ENCODE data around the gene DSCAML1. TPM values are rescaled to one million over a fixed set of nuclear protein-coding genes. Genes with fewer than 3 reads are reported as not detected.

DSCAML1 gene
- total and polyA plus RNA-seq, 4 donors: 0.18 to 1.5 (median 1.1) TPM

- Histone ChIP-seq H3K4me3 (no peak overlapping the region), H3K27ac (ENCODE audit: low read depth in 1 of 2, low read length in 1 of 2) (no peak overlapping the region), H3K9ac (ENCODE audit: insufficient read depth in 1 of 2, low read length in 2 of 2) (no peak overlapping the region), H3K4me1 (ENCODE audit: control insufficient read depth in 5 of 5, insufficient read depth in 5 of 5, low read length in 5 of 5) (no peaks in the 10 kb centered on the region), H3K9me3 (ENCODE audit: control insufficient read depth in 4 of 4, insufficient read depth in 3 of 4, low read length in 3 of 4) (no peaks in the 10 kb centered on the region), H3K27me3 (ENCODE audit: control insufficient read depth in 3 of 3, insufficient read depth in 3 of 3, low read length in 2 of 3) (peaks cover 0 to 36% (median 6%) of the 10 kb centered on the region in 3 donors), H3K36me3 (ENCODE audit: control insufficient read depth in 4 of 4, insufficient read depth in 4 of 4, low read length in 4 of 4) (no peaks in the 10 kb centered on the region)
- 86 to 88% methylated on average over 8 of the region's 8 CpGs for WGBS, 2 donors
- no peak for TF ChIP-seq CTCF (IDR thresholded peaks at IDR 0.05; ENCODE audit: control extremely low read depth, extremely low read depth)
- ATAC-seq (ENCODE audit: insufficient read depth, low FRiP score) (no peak), DNase-seq (no peak)
Measured at GRCh38 chr11:117639601-117640000, 157.4 kb downstream of the DSCAML1 start.

GRCh38 chr11:117638911-117639543 is 158.0 kb downstream of the DSCAML1 start:
- no peak overlapping the region for H3K4me3 ChIP-seq
- peaks cover 0 to 32% (median under 1%) of the 10 kb centered on the region in 3 donors for H3K27me3 ChIP-seq (ENCODE audit: control insufficient read depth in 3 of 3, insufficient read depth in 3 of 3, low read length in 2 of 3)
- no peaks in the 10 kb centered on the region for H3K36me3 ChIP-seq (ENCODE audit: control insufficient read depth in 4 of 4, insufficient read depth in 4 of 4, low read length in 4 of 4)
- WGBS, 2 donors: 69 to 85% methylated on average over 2 of the region's 2 CpGs
- ATAC-seq (ENCODE audit: insufficient read depth, low FRiP score) (no peak), DNase-seq (no peak)
- H3K27ac ChIP-seq (ENCODE audit: low read depth in 1 of 2, low read length in 1 of 2): no peak overlapping the region
- no peaks in the 10 kb centered on the region for H3K4me1 ChIP-seq (ENCODE audit: control insufficient read depth in 5 of 5, insufficient read depth in 5 of 5, low read length in 5 of 5)
- no peaks in the 10 kb centered on the region for H3K9me3 ChIP-seq (ENCODE audit: control insufficient read depth in 4 of 4, insufficient read depth in 3 of 4, low read length in 3 of 4)
- H3K9ac ChIP-seq (ENCODE audit: insufficient read depth in 1 of 2, low read length in 2 of 2): no peak overlapping the region
- TF ChIP-seq CTCF (IDR thresholded peaks at IDR 0.05; ENCODE audit: control extremely low read depth, extremely low read depth): no peak

- no peak for DNase-seq
- no peak for ATAC-seq (ENCODE audit: insufficient read depth, low FRiP score)
- no peaks in the 10 kb centered on the region for H3K36me3 ChIP-seq (ENCODE audit: control insufficient read depth in 4 of 4, insufficient read depth in 4 of 4, low read length in 4 of 4)
- H3K4me1 ChIP-seq (ENCODE audit: control insufficient read depth in 5 of 5, insufficient read depth in 5 of 5, low read length in 5 of 5): no peaks in the 10 kb centered on the region
- H3K27me3 ChIP-seq (ENCODE audit: control insufficient read depth in 3 of 3, insufficient read depth in 3 of 3, low read length in 2 of 3): peaks cover 0 to 13% (median 0%) of the 10 kb centered on the region in 3 donors
- no peak overlapping the region for H3K9ac ChIP-seq (ENCODE audit: insufficient read depth in 1 of 2, low read length in 2 of 2)
- TF ChIP-seq CTCF (IDR thresholded peaks at IDR 0.05; ENCODE audit: control extremely low read depth, extremely low read depth): no peak
- H3K27ac ChIP-seq (ENCODE audit: low read depth in 1 of 2, low read length in 1 of 2): no peak overlapping the region
- WGBS, 2 donors: 81 to 82% methylated on average over 21 of the region's 21 CpGs
- no peak overlapping the region for H3K4me3 ChIP-seq
- no peaks in the 10 kb centered on the region for H3K9me3 ChIP-seq (ENCODE audit: control insufficient read depth in 4 of 4, insufficient read depth in 3 of 4, low read length in 3 of 4)
Measured at GRCh38 chr11:117634756-117635603, 162.0 kb downstream of the DSCAML1 start.
